Astrocyte of the cerebellum (primary cell): ENCODE measurements around the gene CDH5.
"Not testable (repeated sequence)": the region's sequence is repeated elsewhere in the genome, so short reads cannot be mapped to it uniquely, and the experiment has no call there.

Source experiments
- DNase-seq: peaks from one replicate; pipeline ENCODE4 v3.0.0-alpha.2; 2011; ENCODE audit warnings: low read depth
- H3K4me3 ChIP-seq: 2 replicates; pipeline ENCODE4 v1.5.1; 2011; ENCODE audit warnings: mild to moderate bottlenecking, low read depth, low read length, moderate library complexity
- CTCF ChIP-seq: IDR thresholded peaks from 2 replicates; pipeline ENCODE4 v1.5.1; 2012; ENCODE audit warnings: low read length, low read depth, moderate library complexity, mild to moderate bottlenecking; ENCODE audit errors: missing control alignments
- in situ Hi-C: cut with HindIII; loops from 2 replicates; pipeline ENCODE4 v1.10.0; 2017; ENCODE audit warnings: low sequenced_read_pairs

Gene CDH5

GRCh38 chr16:66325717-66326376 lies 40.6 kb upstream of the CDH5 start:
- no peak overlapping the region for H3K4me3 ChIP-seq
- DNase-seq = no peak
- in situ Hi-C loops = no loop called here
- no peak for TF ChIP-seq CTCF

- TF ChIP-seq CTCF = no peak
- no peak for DNase-seq
- no peak overlapping the region for H3K4me3 ChIP-seq
- in situ Hi-C loops = no loop called here
Observed at GRCh38 chr16:66326991-66327513, 39.4 kb upstream of the CDH5 start.

DNA sequence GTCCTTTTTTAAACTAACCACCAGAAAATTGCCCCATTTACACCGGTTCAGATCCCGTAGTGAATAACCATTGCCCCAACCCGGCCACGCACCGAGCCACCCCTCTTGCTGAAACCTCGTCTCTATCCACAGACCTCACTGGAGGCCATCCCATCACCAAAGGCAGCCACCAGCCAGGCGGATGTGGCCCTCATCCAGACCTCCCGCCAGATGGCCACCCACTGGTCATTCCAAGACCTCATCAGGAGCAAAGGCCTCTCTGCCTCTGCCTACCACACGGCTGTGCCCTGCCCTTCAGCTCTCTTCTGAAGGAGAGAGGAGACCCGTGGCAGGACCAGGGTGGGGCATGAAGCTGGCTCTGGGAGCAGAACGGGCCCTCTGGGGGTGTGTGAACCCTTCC lies 38.2 kb upstream of the CDH5 start:
- in situ Hi-C loops = no loop called here
- DNase-seq = no peak
- H3K4me3 ChIP-seq = no peak overlapping the region
- TF ChIP-seq CTCF = no peak

DNA sequence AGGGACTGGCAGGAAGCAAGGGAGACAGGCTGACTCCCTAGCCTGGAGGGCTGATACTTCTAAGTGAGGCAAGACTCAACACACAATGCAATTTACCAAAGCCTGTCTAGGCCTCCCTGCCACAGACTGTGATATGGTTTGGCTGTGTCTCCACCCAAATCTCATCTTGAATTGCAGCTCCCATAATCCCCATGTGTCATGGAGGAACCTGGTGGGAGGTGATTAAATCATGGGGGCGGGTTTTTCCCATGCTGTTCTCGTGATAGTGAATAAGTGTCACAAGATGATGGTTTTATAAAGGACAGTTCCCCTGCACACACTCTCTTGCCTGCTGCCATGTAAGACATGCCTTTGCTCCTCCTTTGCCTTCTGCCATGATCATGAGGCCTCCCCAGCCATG lies 35.0 kb upstream of the CDH5 start:
- DNase-seq, in situ Hi-C loops, H3K4me3 ChIP-seq: not testable (repeated sequence)

DNA sequence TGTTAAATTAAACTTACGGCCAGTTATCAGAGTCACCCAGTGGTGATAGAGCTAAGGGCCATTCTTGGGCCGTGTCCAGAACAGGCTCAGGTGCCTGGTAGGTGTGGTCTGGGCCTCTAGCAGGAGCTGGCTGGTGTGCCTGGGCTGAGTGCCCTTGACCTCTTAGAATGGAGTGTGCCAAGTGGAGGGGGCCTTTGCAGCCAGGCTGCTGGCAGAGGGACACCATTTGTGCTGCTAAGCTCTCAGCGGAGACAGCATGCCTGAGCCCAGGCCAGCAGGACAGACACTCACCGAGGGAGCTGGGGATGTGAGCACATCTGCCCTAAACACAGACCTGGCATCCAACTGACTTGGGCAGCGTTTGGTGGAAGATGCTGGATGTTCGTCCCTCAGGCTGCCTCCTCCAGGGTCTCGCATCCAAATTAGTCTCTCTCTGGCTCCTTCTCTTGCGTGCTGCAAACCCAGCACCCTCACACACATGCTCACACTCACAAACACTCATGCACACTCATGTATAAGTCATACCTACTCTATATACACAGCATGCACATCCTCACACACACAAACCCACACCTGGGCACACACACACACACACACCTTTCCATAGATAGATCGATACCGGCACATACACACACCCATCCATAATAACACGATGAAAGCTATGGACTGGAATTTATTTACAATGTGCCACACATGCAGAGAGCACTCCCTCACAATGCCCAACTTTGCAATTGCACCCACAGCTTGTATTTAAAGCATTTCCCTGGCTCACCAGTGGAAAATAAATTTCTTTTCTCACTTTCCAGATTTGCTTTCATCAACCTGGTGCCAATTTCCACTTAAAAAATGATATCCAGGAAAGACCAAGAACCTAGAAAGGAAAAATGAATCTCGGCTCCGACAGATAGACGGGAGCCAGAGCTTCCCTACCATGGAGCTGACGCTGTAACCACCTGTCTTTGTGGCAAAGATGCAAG lies 33.6 kb upstream of the CDH5 start:
- DNase-seq = no peak
- no peak for TF ChIP-seq CTCF
- in situ Hi-C loops = no loop called here
- no peak overlapping the region for H3K4me3 ChIP-seq

DNA sequence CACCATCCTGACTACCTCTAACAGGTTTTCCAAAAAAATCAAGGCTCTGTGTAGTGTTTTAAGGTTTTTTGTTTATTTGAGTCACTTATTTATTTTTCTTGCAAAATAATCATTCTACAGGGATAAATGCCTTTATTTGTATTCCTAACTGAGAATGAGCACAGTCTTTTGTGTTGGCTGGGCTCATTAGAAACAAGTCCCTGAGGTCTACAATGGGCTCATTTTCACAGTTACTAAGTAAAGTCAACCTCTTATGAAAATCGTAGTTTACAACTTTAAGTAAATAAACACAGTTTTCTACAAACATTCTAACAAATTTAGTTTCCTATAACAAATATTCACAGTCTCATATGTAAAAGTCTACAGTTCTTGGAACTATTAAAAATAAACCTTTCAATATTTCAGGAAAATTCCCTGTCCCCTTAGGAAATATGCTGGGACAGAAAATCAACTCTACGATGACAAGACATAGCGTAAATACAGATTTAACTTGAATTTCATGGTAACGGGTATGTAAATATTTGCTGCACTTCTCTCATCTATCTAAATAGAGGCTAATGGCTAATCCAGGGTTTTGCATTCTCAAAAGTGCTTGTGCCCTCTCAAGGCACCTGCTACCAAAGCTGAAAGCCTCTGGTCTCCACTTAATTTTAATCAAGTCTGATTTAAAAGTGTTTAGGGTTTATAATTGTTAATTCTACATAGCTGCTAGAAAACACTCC lies 31.5 kb upstream of the CDH5 start:
- in situ Hi-C loops = no loop called here
- no peak for TF ChIP-seq CTCF
- DNase-seq = no peak
- no peak overlapping the region for H3K4me3 ChIP-seq
